Measurements from ENCODE around the gene ARID1B.

Gene ARID1B

GRCh38 chr6:156869980-156870398, 92.8 kb downstream of the ARID1B start:
- H3K79me2 ChIP-seq (ENCODE audit: low read length), result peaks cover 97% of the 10 kb centered on the region
- no peak for DNase-seq
- no peaks in the 10 kb centered on the region for H3K27me3 ChIP-seq (replicated peaks; ENCODE audit: insufficient read depth, low read length)
- no peaks in the 10 kb centered on the region for H3K36me3 ChIP-seq (replicated peaks; ENCODE audit: insufficient read depth, low read length)
- no peak overlapping the region for H3K4me2 ChIP-seq (ENCODE audit: low read depth, low read length)
- H3F3A ChIP-seq (ENCODE audit: insufficient read depth, low read length), result peaks cover 7% of the 10 kb centered on the region; the same call in 1 of the 2 replicates
- TF ChIP-seq, protein P1, sequence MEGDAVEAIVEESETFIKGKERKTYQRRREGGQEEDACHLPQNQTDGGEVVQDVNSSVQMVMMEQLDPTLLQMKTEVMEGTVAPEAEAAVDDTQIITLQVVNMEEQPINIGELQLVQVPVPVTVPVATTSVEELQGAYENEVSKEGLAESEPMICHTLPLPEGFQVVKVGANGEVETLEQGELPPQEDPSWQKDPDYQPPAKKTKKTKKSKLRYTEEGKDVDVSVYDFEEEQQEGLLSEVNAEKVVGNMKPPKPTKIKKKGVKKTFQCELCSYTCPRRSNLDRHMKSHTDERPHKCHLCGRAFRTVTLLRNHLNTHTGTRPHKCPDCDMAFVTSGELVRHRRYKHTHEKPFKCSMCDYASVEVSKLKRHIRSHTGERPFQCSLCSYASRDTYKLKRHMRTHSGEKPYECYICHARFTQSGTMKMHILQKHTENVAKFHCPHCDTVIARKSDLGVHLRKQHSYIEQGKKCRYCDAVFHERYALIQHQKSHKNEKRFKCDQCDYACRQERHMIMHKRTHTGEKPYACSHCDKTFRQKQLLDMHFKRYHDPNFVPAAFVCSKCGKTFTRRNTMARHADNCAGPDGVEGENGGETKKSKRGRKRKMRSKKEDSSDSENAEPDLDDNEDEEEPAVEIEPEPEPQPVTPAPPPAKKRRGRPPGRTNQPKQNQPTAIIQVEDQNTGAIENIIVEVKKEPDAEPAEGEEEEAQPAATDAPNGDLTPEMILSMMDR (IDR thresholded peaks at IDR 0.05; ENCODE audit: low read length), result no peak
- TF ChIP-seq EZH2phosphoT487 (IDR thresholded peaks at IDR 0.05; ENCODE audit: low read length), result no peak
- no peak for TF ChIP-seq EZH2 (optimal IDR thresholded peaks at IDR 0.05; ENCODE audit: low read depth, low read length)
- no peaks in the 10 kb centered on the region for H3K9me3 ChIP-seq (replicated peaks; ENCODE audit: insufficient read depth, low read length)
- H3K9me2 ChIP-seq (replicated peaks; ENCODE audit: insufficient read depth, low read length), result no peaks in the 10 kb centered on the region
- H3K4me3 ChIP-seq (ENCODE audit: low read length), result no peak overlapping the region
- no peak overlapping the region for H2AFZ ChIP-seq (ENCODE audit: low read length)
- H3K9ac ChIP-seq (ENCODE audit: low read length), result no peak overlapping the region
- no peaks in the 10 kb centered on the region for H4K20me1 ChIP-seq (ENCODE audit: insufficient read depth, low read length)
- peaks cover 17% of the 10 kb centered on the region for H3K4me1 ChIP-seq (ENCODE audit: low read length)
- H3K27ac ChIP-seq (ENCODE audit: low read length), result no peak overlapping the region

GRCh38 chr6:156870924-156871539, 93.9 kb downstream of the ARID1B start:
- Histone ChIP-seq H3K79me2 (ENCODE audit: low read length) (peaks cover 97% of the 10 kb centered on the region), H3F3A (ENCODE audit: insufficient read depth, low read length) (peaks cover 6% of the 10 kb centered on the region; the same call in 1 of the 2 replicates), H3K9me3 (replicated peaks; ENCODE audit: insufficient read depth, low read length) (no peaks in the 10 kb centered on the region), H3K27ac (ENCODE audit: low read length) (no peak overlapping the region), H4K20me1 (ENCODE audit: insufficient read depth, low read length) (no peaks in the 10 kb centered on the region), H2AFZ (ENCODE audit: low read length) (no peak overlapping the region), H3K4me2 (ENCODE audit: low read depth, low read length) (no peak overlapping the region), H3K27me3 (replicated peaks; ENCODE audit: insufficient read depth, low read length) (no peaks in the 10 kb centered on the region), H3K4me1 (ENCODE audit: low read length) (peaks cover 9% of the 10 kb centered on the region; the same call in 1 of the 2 replicates), H3K9me2 (replicated peaks; ENCODE audit: insufficient read depth, low read length) (no peaks in the 10 kb centered on the region), H3K4me3 (ENCODE audit: low read length) (no peak overlapping the region), H3K9ac (ENCODE audit: low read length) (no peak overlapping the region), H3K36me3 (replicated peaks; ENCODE audit: insufficient read depth, low read length) (no peaks in the 10 kb centered on the region)
- TF ChIP-seq EZH2phosphoT487 (IDR thresholded peaks at IDR 0.05; ENCODE audit: low read length) (no peak), EZH2 (optimal IDR thresholded peaks at IDR 0.05; ENCODE audit: low read depth, low read length) (no peak)
- TF ChIP-seq, protein P1 (IDR thresholded peaks at IDR 0.05; ENCODE audit: low read length), result no peak
- DNase-seq, result no peak

- Histone ChIP-seq H3K27me3 (replicated peaks; ENCODE audit: insufficient read depth, low read length) (no peaks in the 10 kb centered on the region), H3K27ac (ENCODE audit: low read length) (no peak overlapping the region), H3K4me3 (ENCODE audit: low read length) (no peak overlapping the region), H3K9ac (ENCODE audit: low read length) (no peak overlapping the region), H3K9me3 (replicated peaks; ENCODE audit: insufficient read depth, low read length) (no peaks in the 10 kb centered on the region), H2AFZ (ENCODE audit: low read length) (no peak overlapping the region), H3F3A (ENCODE audit: insufficient read depth, low read length) (no peaks in the 10 kb centered on the region), H3K9me2 (replicated peaks; ENCODE audit: insufficient read depth, low read length) (no peaks in the 10 kb centered on the region), H3K36me3 (replicated peaks; ENCODE audit: insufficient read depth, low read length) (no peaks in the 10 kb centered on the region), H3K4me1 (ENCODE audit: low read length) (0 out of 2 replicates have a peak, but pooled peaks cover 2% of the 10 kb centered on the region), H4K20me1 (ENCODE audit: insufficient read depth, low read length) (no peaks in the 10 kb centered on the region), H3K79me2 (ENCODE audit: low read length) (peaks cover 100% of the 10 kb centered on the region), H3K4me2 (ENCODE audit: low read depth, low read length) (no peak overlapping the region)
- no peak for TF ChIP-seq EZH2phosphoT487 (IDR thresholded peaks at IDR 0.05; ENCODE audit: low read length)
- TF ChIP-seq, protein P1 (IDR thresholded peaks at IDR 0.05; ENCODE audit: low read length), result no peak
- no peak for TF ChIP-seq EZH2 (optimal IDR thresholded peaks at IDR 0.05; ENCODE audit: low read depth, low read length)
- DNase-seq, result no peak
Measured at GRCh38 chr6:156872903-156873302, 95.7 kb downstream of the ARID1B start.

Measured in MM.1S (cell line).